HG03039 (cell line): ENCODE results near the gene USP9Y.

Source experiments
- ATAC-seq: cut with Tn5 transposase; IDR thresholded peaks from one replicate; pipeline ENCODE4 v1.9.1; 2021; ENCODE audit warnings: mild to moderate bottlenecking, moderate library complexity; ENCODE audit not compliant: unreplicated experiment

Gene USP9Y

GRCh38 chrY:12784521-12784920, 83.5 kb downstream of the USP9Y start:
- ATAC-seq: no peak

GRCh38 chrY:12793999-12794398, 93.0 kb downstream of the USP9Y start:
- ATAC-seq: peak; percentile 48

- ATAC-seq: no peak
Observed at GRCh38 chrY:12808046-12808445, 107.0 kb downstream of the USP9Y start.

GRCh38 chrY:12809034-12809433, 108.0 kb downstream of the USP9Y start:
- ATAC-seq: no peak

GRCh38 chrY:12823408-12823807, 122.4 kb downstream of the USP9Y start:
- ATAC-seq: no peak

- ATAC-seq: no peak
Observed at GRCh38 chrY:12826791-12827190, 125.8 kb downstream of the USP9Y start.

- ATAC-seq: no peak
Observed at GRCh38 chrY:12833284-12833683, 132.3 kb downstream of the USP9Y start.

- no peak for ATAC-seq
Observed at GRCh38 chrY:12837550-12837949, 136.5 kb downstream of the USP9Y start.

GRCh38 chrY:12841368-12841767, 140.3 kb downstream of the USP9Y start:
- ATAC-seq: no peak

GRCh38 chrY:12846793-12847192, 145.8 kb downstream of the USP9Y start:
- ATAC-seq: no peak

- no peak for ATAC-seq
Observed at GRCh38 chrY:12855791-12856275, 154.8 kb downstream of the USP9Y start.

GRCh38 chrY:12867960-12868359, 166.9 kb downstream of the USP9Y start:
- ATAC-seq: no peak

- no peak for ATAC-seq
Observed at GRCh38 chrY:12896973-12897372, 195.9 kb downstream of the USP9Y start.

GRCh38 chrY:12898604-12899003, 197.6 kb downstream of the USP9Y start:
- ATAC-seq: no peak

GRCh38 chrY:12904618-12905516, 203.8 kb downstream of the USP9Y start, which contains the start of gene DDX3Y:
Gene DDX3Y, plus strand, starts transcription at chrY:12904868. Its CDS starts 69 bp downstream, at chrY:12904937.
- ATAC-seq: peak; percentile 89

GRCh38 chrY:12905517-12905872, 204.5 kb downstream of the USP9Y start:
- ATAC-seq: peak; percentile 43

GRCh38 chrY:12905895-12906294, 204.9 kb downstream of the USP9Y start:
- no peak for ATAC-seq
